SK-N-MC (cell line): Measurements from ENCODE around the gene TRAF6.

Experiments
- EZH2 ChIP-seq: fragments of 200-600 bp; sonication (generic); IDR thresholded peaks from one replicate; pipeline ENCODE4 v1.6.1; 2017; ENCODE audit warnings: antibody characterized with exemption
- FOXP2 ChIP-seq: optimal IDR thresholded peaks from 2 replicates; pipeline ENCODE3; 2011; ENCODE audit warnings: mild to moderate bottlenecking, moderate library complexity; ENCODE audit not compliant: insufficient read depth; ENCODE audit errors: extremely low read length, control extremely low read depth
- POLR2AphosphoS5 ChIP-seq: IDR thresholded peaks from 2 replicates; pipeline ENCODE4 v1.6.1; 2012; ENCODE audit warnings: mild to moderate bottlenecking, low read depth, low read length, borderline replicate concordance

- TF ChIP-seq EZH2 (no peak), POLR2AphosphoS5 (no peak), FOXP2 (no peak)
Measured at GRCh38 chr11:36467012-36467411, 43.1 kb downstream of the TRAF6 start.
